Transverse colon (tissue), 4 donors: ENCODE measurements around the gene HAGHL. TPM values are rescaled to one million over a fixed set of nuclear protein-coding genes. Genes with fewer than 3 reads are reported as not detected.

Experiments used
- DNase-seq: peaks from one replicate; pipeline ENCODE4 v3.0.0-alpha.2; 2019
- H3K27ac ChIP-seq, 4 donors: fragments of 200-600 bp; sonication (generic); 2 replicates each; pipeline ENCODE4 v1.5.1; 2016 to 2018; ENCODE audit warnings: inconsistent platforms in 4 of 4
- H3K27me3 ChIP-seq: fragments of 200-600 bp; sonication (generic); 2 replicates; pipeline ENCODE4 v1.5.1; 2017; ENCODE audit warnings: inconsistent platforms
- H3K36me3 ChIP-seq, 4 donors: fragments of 200-600 bp; sonication (generic); 2 replicates each; pipeline ENCODE4 v1.5.1; 2017 to 2019; ENCODE audit warnings: inconsistent platforms in 4 of 4
- H3K4me1 ChIP-seq, 4 donors: fragments of 200-600 bp; sonication (generic); 2 replicates each; pipeline ENCODE4 v1.5.1; 2017 to 2020; ENCODE audit warnings: inconsistent platforms in 4 of 4
- H3K4me3 ChIP-seq, 4 donors: fragments of 200-600 bp; sonication (generic); 1 replicate in 1 of 4; 2 replicates in 3 of 4; pipeline versions ENCODE4 v1.5.1 to v1.6.1; 2017 to 2019; ENCODE audit warnings: inconsistent platforms in 4 of 4
- H3K9me3 ChIP-seq, 2 donors: fragments of 200-600 bp; sonication (generic); 2 replicates each; pipeline ENCODE4 v1.5.1; 2017 to 2019; ENCODE audit warnings: inconsistent platforms in 2 of 2
- CTCF ChIP-seq, 5 experiments: fragments of 200-600 bp in 3 of 5; fragments of 450-650 bp in 2 of 5; sonication (generic) in 3 of 5; IDR thresholded peaks; 1 replicate in 2 of 5; 2 replicates in 3 of 5; pipeline ENCODE4 v1.5.1; 2016 to 2017; ENCODE audit warnings: antibody characterized with exemption in 5 of 5, inconsistent platforms in 3 of 5, mild to moderate bottlenecking in 2 of 5, moderate library complexity in 1 of 5
- EP300 ChIP-seq: sonication (generic); formaldehyde crosslinking; IDR thresholded peaks from one replicate; pipeline ENCODE4 v1.6.1; 2017; ENCODE audit warnings: antibody characterized with exemption, low read depth
- POLR2A ChIP-seq: fragments of 450-650 bp; IDR thresholded peaks from one replicate; pipeline ENCODE4 v1.6.1; 2016; ENCODE audit warnings: antibody characterized with exemption, mild to moderate bottlenecking, moderate library complexity
- POLR2AphosphoS5 ChIP-seq, 3 donors: sonication (generic); formaldehyde crosslinking; IDR thresholded peaks; one replicate each; pipeline ENCODE4 v1.6.1; 2016; ENCODE audit warnings: antibody characterized with exemption in 3 of 3
- WGBS, 2 donors: methylation state at CpG; one replicate each; pipeline ENCODE4 v1.1.5; 2018; ENCODE audit warnings: low coverage in 1 of 2; 5-methylcytosine and 5-hydroxymethylcytosine counted together
- in situ Hi-C, 4 donors: fragments of 200-750 bp; cut with MboI; loops; one replicate each; pipeline versions ENCODE4 v1.15.0 to v1.15.1; 2017; ENCODE audit warnings: low sequenced_read_pairs in 3 of 4, low pct_ligation_motif_present in 1 of 4, low pct_unique_long_range_greater_than_20kb in 1 of 4
- intact Hi-C: fragments of 100-400 bp; cut with DNase I; formaldehyde crosslinking; loops from one replicate; pipeline ENCODE4 v1.15.1; 2023; ENCODE audit warnings: low total_unique reads
- total RNA-seq, 4 donors: library from RNA; depleted of rRNA; stranded (reverse); fragments of >200 nt; gene quantifications; one replicate each; pipeline ENCODE4 v1.1.0, GENCODE V29; 2016

Gene HAGHL
- total RNA-seq, 4 donors from 2014 or later = 1.2 to 12.3 (median 5.5) TPM

- Histone ChIP-seq H3K9me3 (no peaks in the 10 kb centered on the region), H3K4me1 (no peaks in the 10 kb centered on the region), H3K27me3 (peaks cover 40% of the 10 kb centered on the region), H3K36me3 (no peaks in the 10 kb centered on the region), H3K4me3 (no peak overlapping the region), H3K27ac (no peak overlapping the region)
- WGBS, 2 donors = 55% methylated on average over 18 of the region's 20 CpGs; no CpG with 5 or more reads in 1 of the 2 donors
- no peak for TF ChIP-seq EP300
- TF ChIP-seq POLR2A = no peak
- no peak for TF ChIP-seq CTCF (IDR thresholded peaks at IDR 0.05)
- no peak for TF ChIP-seq POLR2AphosphoS5 (IDR thresholded peaks at IDR 0.05)
- intact Hi-C loops (no loop called here), in situ Hi-C loops (no loop called here)
- no peak for DNase-seq
Observed at GRCh38 chr16:764184-764750, 37.4 kb downstream of the HAGHL start.

GRCh38 chr16:764848-765487 lies 38.1 kb downstream of the HAGHL start:
- no peak overlapping the region for H3K27ac ChIP-seq
- intact Hi-C loops = no loop called here
- 88% methylated on average over 25 of the region's 38 CpGs; no CpG with 5 or more reads in 1 of the 2 donors for WGBS, 2 donors
- peaks cover 37% of the 10 kb centered on the region for H3K27me3 ChIP-seq
- TF ChIP-seq POLR2A (no peak), POLR2AphosphoS5 (IDR thresholded peaks at IDR 0.05) (no peak), CTCF (IDR thresholded peaks at IDR 0.05) (no peak), EP300 (no peak)
- H3K9me3 ChIP-seq = no peaks in the 10 kb centered on the region
- no peak for DNase-seq
- in situ Hi-C loops = no loop called here
- no peaks in the 10 kb centered on the region for H3K36me3 ChIP-seq
- H3K4me3 ChIP-seq = no peak overlapping the region
- no peaks in the 10 kb centered on the region for H3K4me1 ChIP-seq

GRCh38 chr16:765488-765865 lies 38.6 kb downstream of the HAGHL start:
- no peak for TF ChIP-seq POLR2A
- TF ChIP-seq EP300 = no peak
- TF ChIP-seq POLR2AphosphoS5 (IDR thresholded peaks at IDR 0.05) = no peak
- TF ChIP-seq CTCF (IDR thresholded peaks at IDR 0.05) = no peak
- WGBS, 2 donors = 90 to 93% methylated on average over 4 to 14 of the region's 29 CpGs
- intact Hi-C loops = no loop called here
- H3K36me3 ChIP-seq = no peaks in the 10 kb centered on the region
- no peak for DNase-seq
- H3K27ac ChIP-seq = no peak overlapping the region
- H3K9me3 ChIP-seq = no peaks in the 10 kb centered on the region
- in situ Hi-C loops = no loop called here
- H3K4me1 ChIP-seq = no peaks in the 10 kb centered on the region
- peaks cover 35% of the 10 kb centered on the region for H3K27me3 ChIP-seq
- no peak overlapping the region for H3K4me3 ChIP-seq

- H3K36me3 ChIP-seq = no peaks in the 10 kb centered on the region
- no peak for DNase-seq
- no peak for TF ChIP-seq EP300
- no peak for TF ChIP-seq POLR2AphosphoS5 (IDR thresholded peaks at IDR 0.05)
- TF ChIP-seq CTCF (IDR thresholded peaks at IDR 0.05) = no peak
- no peak for TF ChIP-seq POLR2A
- no peaks in the 10 kb centered on the region for H3K9me3 ChIP-seq
- 85% methylated on average over 28 of the region's 29 CpGs; no CpG with 5 or more reads in 1 of the 2 donors for WGBS, 2 donors
- peaks cover 28% of the 10 kb centered on the region for H3K27me3 ChIP-seq
- intact Hi-C loops = no loop called here
- no peak overlapping the region for H3K4me3 ChIP-seq
- no peak overlapping the region for H3K27ac ChIP-seq
- in situ Hi-C loops = no loop called here
- H3K4me1 ChIP-seq = no peaks in the 10 kb centered on the region
Observed at GRCh38 chr16:766008-766819, 39.3 kb downstream of the HAGHL start.
